HG03521 (cell line): ENCODE data around the gene AFDN.
"Not testable (repeated sequence)": the region's sequence is repeated elsewhere in the genome, so short reads cannot be mapped to it uniquely, and the experiment has no call there.

ENCODE experiments used
- ATAC-seq: cut with Tn5 transposase; IDR thresholded peaks from one replicate; pipeline ENCODE4 v1.9.1; 2021; ENCODE audit warnings: mild to moderate bottlenecking, moderate library complexity; ENCODE audit not compliant: unreplicated experiment

AFDN gene

GRCh38 chr6:167949121-167949684 is 122.5 kb downstream of the AFDN start:
- no peak for ATAC-seq

GRCh38 chr6:167951781-167952511 is 125.2 kb downstream of the AFDN start:
- ATAC-seq, result no peak

- no peak for ATAC-seq
These were observed 125.8 kb downstream of the AFDN start for GRCh38 chr6:167952512-167952859.

- ATAC-seq, result no peak
These were observed 126.8 kb downstream of the AFDN start for GRCh38 chr6:167953551-167953950.

- no peak for ATAC-seq
These were observed 127.4 kb downstream of the AFDN start for GRCh38 chr6:167954151-167954550.

GRCh38 chr6:167956491-167956890 is 129.8 kb downstream of the AFDN start:
- ATAC-seq, result no peak

GRCh38 chr6:167956983-167957492 is 130.3 kb downstream of the AFDN start:
- no peak for ATAC-seq

GRCh38 chr6:167957626-167958025 is 130.9 kb downstream of the AFDN start:
- ATAC-seq, result no peak

- no peak for ATAC-seq
These were observed 133.9 kb downstream of the AFDN start for GRCh38 chr6:167960579-167960978.

- no peak for ATAC-seq
These were observed 136.0 kb downstream of the AFDN start for GRCh38 chr6:167962711-167963110.

- ATAC-seq, result no peak
These were observed 136.9 kb downstream of the AFDN start for GRCh38 chr6:167963589-167964057.

GRCh38 chr6:167965592-167966539 is 139.2 kb downstream of the AFDN start:
- ATAC-seq, result no peak

- ATAC-seq, result no peak
These were observed 139.8 kb downstream of the AFDN start for GRCh38 chr6:167966540-167966905.

GRCh38 chr6:167968091-167968490 is 141.4 kb downstream of the AFDN start:
- no peak for ATAC-seq

GRCh38 chr6:167970230-167970629 is 143.5 kb downstream of the AFDN start:
- no peak for ATAC-seq

GRCh38 chr6:167972193-167972592 is 145.5 kb downstream of the AFDN start:
- ATAC-seq, result no peak

GRCh38 chr6:167973148-167973885 is 146.6 kb downstream of the AFDN start:
- no peak for ATAC-seq

GRCh38 chr6:167974640-167975344 is 148.1 kb downstream of the AFDN start:
- no peak for ATAC-seq

- ATAC-seq, result no peak
These were observed 148.7 kb downstream of the AFDN start for GRCh38 chr6:167975458-167975857.

- not testable (repeated sequence) for ATAC-seq
These were observed 149.5 kb downstream of the AFDN start for GRCh38 chr6:167976116-167976657.
